ENCODE results near the gene SLC6A8. TPM values are rescaled to one million over a fixed set of nuclear protein-coding genes. Genes with fewer than 3 reads are reported as not detected.

SLC6A8 gene
- total RNA-seq, 1 donor: 19.5 TPM

DNA sequence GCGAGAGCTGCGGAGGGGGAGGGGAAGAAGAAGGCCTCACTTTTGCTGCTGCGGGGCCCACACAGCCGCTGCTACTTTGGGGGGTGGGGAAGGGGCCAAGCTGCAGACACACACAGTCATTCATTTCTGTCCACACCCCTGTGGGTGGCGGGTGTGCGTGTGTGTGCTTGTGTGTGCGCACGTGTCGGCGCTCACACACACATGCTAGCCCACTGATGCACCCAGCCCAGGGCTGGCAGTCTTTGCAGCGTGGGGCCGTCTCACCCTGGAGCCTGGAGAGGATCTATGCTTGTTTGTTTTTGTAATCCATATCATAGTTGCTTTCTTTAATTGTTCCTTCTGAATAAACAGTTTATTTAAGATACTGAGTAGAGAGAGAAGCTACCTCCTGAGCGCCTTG, 36.8 kb upstream of the SLC6A8 start:
- Histone ChIP-seq H3K4me2 (ENCODE audit: insufficient read depth, low read length) (no peak overlapping the region), H3K79me2 (ENCODE audit: insufficient read depth, low read length) (no peaks in the 10 kb centered on the region), H3K9me3 (ENCODE audit: low read depth, low read length) (no peaks in the 10 kb centered on the region), H3K27me3 (ENCODE audit: insufficient read depth, low read length) (peaks cover 15% of the 10 kb centered on the region), H3K4me1 (ENCODE audit: insufficient read depth, low read length) (no peaks in the 10 kb centered on the region), H3K27ac (ENCODE audit: low read depth, low read length) (no peak overlapping the region), H3K36me3 (ENCODE audit: insufficient read depth, low read length) (no peaks in the 10 kb centered on the region), H2AFZ (ENCODE audit: low read length) (no peak overlapping the region), H4K20me1 (ENCODE audit: insufficient read depth, low read length) (no peaks in the 10 kb centered on the region), H3K4me3 (ENCODE audit: insufficient read depth, low read length) (no peak overlapping the region)
- peak; percentile 56 for DNase-seq (ENCODE audit: insufficient read length, low spot score, missing footprints)
- TF ChIP-seq, protein P1, sequence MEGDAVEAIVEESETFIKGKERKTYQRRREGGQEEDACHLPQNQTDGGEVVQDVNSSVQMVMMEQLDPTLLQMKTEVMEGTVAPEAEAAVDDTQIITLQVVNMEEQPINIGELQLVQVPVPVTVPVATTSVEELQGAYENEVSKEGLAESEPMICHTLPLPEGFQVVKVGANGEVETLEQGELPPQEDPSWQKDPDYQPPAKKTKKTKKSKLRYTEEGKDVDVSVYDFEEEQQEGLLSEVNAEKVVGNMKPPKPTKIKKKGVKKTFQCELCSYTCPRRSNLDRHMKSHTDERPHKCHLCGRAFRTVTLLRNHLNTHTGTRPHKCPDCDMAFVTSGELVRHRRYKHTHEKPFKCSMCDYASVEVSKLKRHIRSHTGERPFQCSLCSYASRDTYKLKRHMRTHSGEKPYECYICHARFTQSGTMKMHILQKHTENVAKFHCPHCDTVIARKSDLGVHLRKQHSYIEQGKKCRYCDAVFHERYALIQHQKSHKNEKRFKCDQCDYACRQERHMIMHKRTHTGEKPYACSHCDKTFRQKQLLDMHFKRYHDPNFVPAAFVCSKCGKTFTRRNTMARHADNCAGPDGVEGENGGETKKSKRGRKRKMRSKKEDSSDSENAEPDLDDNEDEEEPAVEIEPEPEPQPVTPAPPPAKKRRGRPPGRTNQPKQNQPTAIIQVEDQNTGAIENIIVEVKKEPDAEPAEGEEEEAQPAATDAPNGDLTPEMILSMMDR (IDR thresholded peaks at IDR 0.05; ENCODE audit: extremely low read depth, low read depth, low read length): no peak

DNA sequence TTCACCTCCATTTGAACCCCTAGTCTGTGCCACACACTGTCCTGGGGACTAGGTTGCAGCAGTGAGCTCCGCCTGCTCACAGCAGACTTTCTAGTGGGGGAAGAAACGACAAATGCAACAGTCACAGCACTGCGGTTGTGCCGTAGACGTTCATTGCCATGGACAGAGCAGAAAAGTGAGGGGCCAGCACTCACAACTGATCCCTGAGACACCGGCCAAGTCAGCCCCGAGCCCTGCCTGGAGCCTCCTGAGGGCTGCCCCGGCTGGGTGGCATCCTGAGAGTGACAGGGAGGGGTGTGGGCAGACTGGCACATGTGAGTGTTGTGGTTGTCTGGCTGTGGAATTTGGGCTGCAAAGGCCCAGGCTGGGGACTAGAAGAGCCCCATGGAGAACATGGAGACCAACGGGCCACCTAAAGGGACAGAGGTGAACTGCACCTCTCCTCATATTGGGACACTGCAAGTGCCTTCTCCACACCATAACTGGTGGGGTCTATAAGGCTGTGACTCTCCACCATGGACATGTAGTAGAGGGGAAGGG, 36.1 kb upstream of the SLC6A8 start:
- Histone ChIP-seq H3K27me3 (ENCODE audit: insufficient read depth, low read length) (peaks cover 8% of the 10 kb centered on the region), H3K4me3 (ENCODE audit: insufficient read depth, low read length) (no peak overlapping the region), H3K4me2 (ENCODE audit: insufficient read depth, low read length) (no peak overlapping the region), H3K36me3 (ENCODE audit: insufficient read depth, low read length) (no peaks in the 10 kb centered on the region), H3K9me3 (ENCODE audit: low read depth, low read length) (no peaks in the 10 kb centered on the region), H4K20me1 (ENCODE audit: insufficient read depth, low read length) (no peaks in the 10 kb centered on the region), H3K27ac (ENCODE audit: low read depth, low read length) (no peak overlapping the region), H2AFZ (ENCODE audit: low read length) (no peak overlapping the region), H3K4me1 (ENCODE audit: insufficient read depth, low read length) (no peaks in the 10 kb centered on the region), H3K79me2 (ENCODE audit: insufficient read depth, low read length) (no peaks in the 10 kb centered on the region)
- DNase-seq (ENCODE audit: insufficient read length, low spot score, missing footprints): peak; percentile 89
- TF ChIP-seq, protein P1 (IDR thresholded peaks at IDR 0.05; ENCODE audit: extremely low read depth, low read depth, low read length): peak; percentile 22

DNA sequence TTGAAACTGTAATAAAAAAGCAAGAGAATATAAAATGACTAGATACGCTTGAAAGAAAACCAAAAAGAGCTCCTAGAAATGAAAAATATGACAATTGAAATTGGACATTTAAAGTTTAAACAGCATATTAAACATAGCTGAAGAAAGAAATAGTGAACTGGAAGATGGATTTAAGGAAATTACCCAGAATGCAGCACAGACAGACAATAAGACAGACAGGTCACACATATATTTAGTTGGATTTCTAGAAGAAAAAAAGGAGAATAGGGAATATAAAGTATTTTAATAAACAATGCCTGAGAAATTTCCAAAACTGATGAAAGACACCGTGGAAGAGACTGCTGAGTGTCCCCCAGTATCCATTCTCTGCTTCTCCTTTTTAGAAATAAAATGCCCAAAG, 34.2 kb upstream of the SLC6A8 start:
- no peak overlapping the region for H3K4me2 ChIP-seq (ENCODE audit: insufficient read depth, low read length)
- no peak overlapping the region for H3K27ac ChIP-seq (ENCODE audit: low read depth, low read length)
- no peaks in the 10 kb centered on the region for H3K27me3 ChIP-seq (ENCODE audit: insufficient read depth, low read length)
- no peaks in the 10 kb centered on the region for H4K20me1 ChIP-seq (ENCODE audit: insufficient read depth, low read length)
- no peak overlapping the region for H2AFZ ChIP-seq (ENCODE audit: low read length)
- H3K4me3 ChIP-seq (ENCODE audit: insufficient read depth, low read length): no peak overlapping the region
- DNase-seq (ENCODE audit: insufficient read length, low spot score, missing footprints): no peak
- H3K4me1 ChIP-seq (ENCODE audit: insufficient read depth, low read length): no peaks in the 10 kb centered on the region
- no peaks in the 10 kb centered on the region for H3K36me3 ChIP-seq (ENCODE audit: insufficient read depth, low read length)
- no peaks in the 10 kb centered on the region for H3K9me3 ChIP-seq (ENCODE audit: low read depth, low read length)
- TF ChIP-seq, protein P1 (IDR thresholded peaks at IDR 0.05; ENCODE audit: extremely low read depth, low read depth, low read length): no peak
- H3K79me2 ChIP-seq (ENCODE audit: insufficient read depth, low read length): no peaks in the 10 kb centered on the region

DNA sequence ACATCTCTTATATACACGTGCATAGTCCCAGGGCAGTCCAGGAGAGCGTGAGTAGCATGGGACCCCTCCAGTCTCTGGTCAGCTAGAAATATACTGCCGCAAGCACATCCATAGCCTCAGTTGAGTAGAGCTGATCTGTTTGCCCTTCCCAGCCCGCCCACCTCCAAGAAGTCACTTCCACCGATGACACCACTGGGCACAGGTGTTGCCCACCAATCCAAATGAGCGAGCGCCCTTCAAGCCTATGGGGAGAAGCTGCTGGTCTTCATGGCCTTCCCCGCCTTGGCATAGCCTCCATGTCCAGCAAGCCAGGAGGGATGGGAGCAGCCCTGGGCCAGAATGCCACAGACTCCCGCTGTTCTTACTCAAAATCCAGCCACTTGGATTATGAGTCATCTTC, 30.6 kb upstream of the SLC6A8 start:
- no peaks in the 10 kb centered on the region for H3K79me2 ChIP-seq (ENCODE audit: insufficient read depth, low read length)
- peaks cover 12% of the 10 kb centered on the region for H3K27me3 ChIP-seq (ENCODE audit: insufficient read depth, low read length)
- no peaks in the 10 kb centered on the region for H3K36me3 ChIP-seq (ENCODE audit: insufficient read depth, low read length)
- no peaks in the 10 kb centered on the region for H3K9me3 ChIP-seq (ENCODE audit: low read depth, low read length)
- DNase-seq (ENCODE audit: insufficient read length, low spot score, missing footprints): no peak
- H3K27ac ChIP-seq (ENCODE audit: low read depth, low read length): no peak overlapping the region
- no peak overlapping the region for H3K4me2 ChIP-seq (ENCODE audit: insufficient read depth, low read length)
- no peak overlapping the region for H2AFZ ChIP-seq (ENCODE audit: low read length)
- no peak overlapping the region for H3K4me3 ChIP-seq (ENCODE audit: insufficient read depth, low read length)
- H3K4me1 ChIP-seq (ENCODE audit: insufficient read depth, low read length): no peaks in the 10 kb centered on the region
- TF ChIP-seq, protein P1 (IDR thresholded peaks at IDR 0.05; ENCODE audit: extremely low read depth, low read depth, low read length): no peak
- H4K20me1 ChIP-seq (ENCODE audit: insufficient read depth, low read length): no peaks in the 10 kb centered on the region

Data from osteoblast (primary cell).